Activated T-helper 17 cell treated with anti-CD3 and anti-CD28 coated beads, Interleukin-2, amount 50 U/mL, for 72 hours (primary cell): ENCODE data around the gene ATOX1. TPM values are rescaled to one million over a fixed set of nuclear protein-coding genes. Genes with fewer than 3 reads are reported as not detected.
"Not testable (repeated sequence)": the region's sequence is repeated elsewhere in the genome, so short reads cannot be mapped to it uniquely, and the experiment has no call there.

ENCODE experiments used
- ATAC-seq: fragments of 150-1000 bp; cut with Tn5 transposase; replicated peaks from 2 replicates; pipeline ENCODE4 v1.10.0; 2021; ENCODE audit warnings: mild to moderate bottlenecking, moderate library complexity
- H3K27ac Mint-ChIP-seq: one replicate; pipeline ENCODE4 v1.8.0; 2022; ENCODE audit warnings: mixed read lengths
- H3K27me3 Mint-ChIP-seq: one replicate; pipeline ENCODE4 v1.8.0; 2022; ENCODE audit warnings: mixed read lengths
- H3K36me3 Mint-ChIP-seq: one replicate; pipeline ENCODE4 v1.8.0; 2022; ENCODE audit warnings: low read depth, mild to moderate bottlenecking, mixed read lengths
- H3K4me1 Mint-ChIP-seq: one replicate; pipeline ENCODE4 v1.8.0; 2022; ENCODE audit warnings: mixed read lengths
- H3K4me3 Mint-ChIP-seq: one replicate; pipeline ENCODE4 v1.8.0; 2022; ENCODE audit warnings: mild to moderate bottlenecking, mixed read lengths
- H3K9me3 Mint-ChIP-seq: one replicate; pipeline ENCODE4 v1.8.0; 2022; ENCODE audit warnings: mixed read lengths
- total RNA-seq, 2 donors: library from RNA; stranded (reverse); gene quantifications; one replicate each; pipeline ENCODE4 v1.2.3, GENCODE V29; 2022

The ATOX1 gene
- total RNA-seq: 10 to 100 TPM; 41.8 to 87.8 TPM

- Mint-ChIP-seq H3K4me3 (peak within 1 kb of the TSS; percentile 93), H3K4me1 (peaks cover 24% of the 10 kb centered on the region)
These were observed at the start of gene ATOX1 for GRCh38 chr5:151758430-151759241. TSS of gene ATOX1 (minus strand) at chr5:151758631. CDS start at chr5:151758551, 80 bp downstream.

GRCh38 chr5:151805414-151806223 lies 47.2 kb upstream of the ATOX1 start:
- Mint-ChIP-seq H3K27me3 (no peaks in the 10 kb centered on the region), H3K9me3 (no peaks in the 10 kb centered on the region), H3K4me1 (peaks cover 24% of the 10 kb centered on the region), H3K4me3 (no peak overlapping the region), H3K27ac (peak overlapping the region; percentile 54), H3K36me3 (peaks cover 100% of the 10 kb centered on the region)
- peak; percentile 44 for ATAC-seq

More at GRCh38 chr5:151758430-151759241, at the start of gene ATOX1:
- Mint-ChIP-seq H3K27me3 (no peaks in the 10 kb centered on the region), H3K27ac (peak within 1 kb of the TSS; percentile 93), H3K36me3 (no peaks in the 10 kb centered on the region), H3K9me3 (no peaks in the 10 kb centered on the region)
- ATAC-seq: peak; percentile 98

GRCh38 chr5:151800532-151800931 lies 42.1 kb upstream of the ATOX1 start:
- no peak for ATAC-seq
- no peaks in the 10 kb centered on the region for H3K27me3 Mint-ChIP-seq
- no peak overlapping the region for H3K4me3 Mint-ChIP-seq
- H3K9me3 Mint-ChIP-seq: no peaks in the 10 kb centered on the region
- H3K4me1 Mint-ChIP-seq: peaks cover 23% of the 10 kb centered on the region
- peaks cover 100% of the 10 kb centered on the region for H3K36me3 Mint-ChIP-seq
- no peak overlapping the region for H3K27ac Mint-ChIP-seq

GRCh38 chr5:151799407-151799806 lies 41.0 kb upstream of the ATOX1 start:
- no peaks in the 10 kb centered on the region for H3K9me3 Mint-ChIP-seq
- peaks cover 16% of the 10 kb centered on the region for H3K4me1 Mint-ChIP-seq
- peak overlapping the region; percentile 32 for H3K27ac Mint-ChIP-seq
- H3K27me3 Mint-ChIP-seq: no peaks in the 10 kb centered on the region
- peaks cover 100% of the 10 kb centered on the region for H3K36me3 Mint-ChIP-seq
- no peak overlapping the region for H3K4me3 Mint-ChIP-seq
- ATAC-seq: peak; percentile 77

GRCh38 chr5:151798674-151799073 lies 40.2 kb upstream of the ATOX1 start:
- Mint-ChIP-seq H3K36me3 (peaks cover 100% of the 10 kb centered on the region), H3K27me3 (no peaks in the 10 kb centered on the region), H3K9me3 (no peaks in the 10 kb centered on the region), H3K4me3 (no peak overlapping the region), H3K4me1 (peaks cover 19% of the 10 kb centered on the region), H3K27ac (peak overlapping the region; percentile 1)
- no peak for ATAC-seq

- H3K36me3 Mint-ChIP-seq: peaks cover 100% of the 10 kb centered on the region
- H3K4me1 Mint-ChIP-seq: peaks cover 19% of the 10 kb centered on the region
- peak overlapping the region; percentile 31 for H3K27ac Mint-ChIP-seq
- H3K27me3 Mint-ChIP-seq: no peaks in the 10 kb centered on the region
- no peak overlapping the region for H3K4me3 Mint-ChIP-seq
- H3K9me3 Mint-ChIP-seq: no peaks in the 10 kb centered on the region
- no peak for ATAC-seq
These were observed 37.0 kb upstream of the ATOX1 start for GRCh38 chr5:151795426-151795825.

- H3K4me3 Mint-ChIP-seq: no peak overlapping the region
- H3K36me3 Mint-ChIP-seq: peaks cover 100% of the 10 kb centered on the region
- no peaks in the 10 kb centered on the region for H3K9me3 Mint-ChIP-seq
- H3K27me3 Mint-ChIP-seq: no peaks in the 10 kb centered on the region
- peaks cover 11% of the 10 kb centered on the region for H3K4me1 Mint-ChIP-seq
- no peak for ATAC-seq
- H3K27ac Mint-ChIP-seq: peak overlapping the region; percentile 56
These were observed 34.9 kb upstream of the ATOX1 start for GRCh38 chr5:151793358-151793757.

GRCh38 chr5:151787817-151788216 lies 29.4 kb upstream of the ATOX1 start:
- peaks cover 83% of the 10 kb centered on the region for H3K36me3 Mint-ChIP-seq
- no peak overlapping the region for H3K27ac Mint-ChIP-seq
- no peaks in the 10 kb centered on the region for H3K9me3 Mint-ChIP-seq
- ATAC-seq: no peak
- H3K4me3 Mint-ChIP-seq: no peak overlapping the region
- no peaks in the 10 kb centered on the region for H3K27me3 Mint-ChIP-seq
- peaks cover 13% of the 10 kb centered on the region for H3K4me1 Mint-ChIP-seq

- Mint-ChIP-seq H3K27me3 (no peaks in the 10 kb centered on the region), H3K36me3 (peaks cover 77% of the 10 kb centered on the region), H3K4me1 (peaks cover 14% of the 10 kb centered on the region), H3K27ac (peak overlapping the region; percentile 39), H3K4me3 (no peak overlapping the region), H3K9me3 (no peaks in the 10 kb centered on the region)
- no peak for ATAC-seq
These were observed 28.0 kb upstream of the ATOX1 start for GRCh38 chr5:151786468-151786867.

GRCh38 chr5:151784141-151784540 lies 25.7 kb upstream of the ATOX1 start:
- Mint-ChIP-seq H3K4me3 (peak overlapping the region; percentile 22), H3K27ac (peak overlapping the region; percentile 30), H3K27me3 (no peaks in the 10 kb centered on the region), H3K36me3 (peaks cover 70% of the 10 kb centered on the region), H3K4me1 (peaks cover 34% of the 10 kb centered on the region), H3K9me3 (no peaks in the 10 kb centered on the region)
- ATAC-seq: no peak

- ATAC-seq, H3K27ac Mint-ChIP-seq, H3K9me3 Mint-ChIP-seq, H3K27me3 Mint-ChIP-seq, H3K4me3 Mint-ChIP-seq: not testable (repeated sequence)
- peaks cover 39% of the 10 kb centered on the region for H3K4me1 Mint-ChIP-seq
- peaks cover 70% of the 10 kb centered on the region for H3K36me3 Mint-ChIP-seq
These were observed 25.2 kb upstream of the ATOX1 start for GRCh38 chr5:151783664-151784063.

GRCh38 chr5:151781201-151781600 lies 22.8 kb upstream of the ATOX1 start:
- Mint-ChIP-seq H3K4me1 (peaks cover 51% of the 10 kb centered on the region), H3K9me3 (no peaks in the 10 kb centered on the region), H3K36me3 (peaks cover 70% of the 10 kb centered on the region), H3K4me3 (peak overlapping the region; percentile 40), H3K27me3 (no peaks in the 10 kb centered on the region), H3K27ac (peak overlapping the region; percentile 69)
- ATAC-seq: no peak

GRCh38 chr5:151780348-151780747 lies 21.9 kb upstream of the ATOX1 start:
- no peak for ATAC-seq
- no peaks in the 10 kb centered on the region for H3K27me3 Mint-ChIP-seq
- H3K9me3 Mint-ChIP-seq: no peaks in the 10 kb centered on the region
- H3K27ac Mint-ChIP-seq: peak overlapping the region; percentile 19
- peak overlapping the region; percentile 25 for H3K4me3 Mint-ChIP-seq
- peaks cover 70% of the 10 kb centered on the region for H3K36me3 Mint-ChIP-seq
- peaks cover 50% of the 10 kb centered on the region for H3K4me1 Mint-ChIP-seq

GRCh38 chr5:151779531-151780125 lies 21.2 kb upstream of the ATOX1 start:
- Mint-ChIP-seq H3K27me3 (no peaks in the 10 kb centered on the region), H3K27ac (peak overlapping the region; percentile 68), H3K4me1 (peaks cover 45% of the 10 kb centered on the region), H3K4me3 (peak overlapping the region; percentile 48), H3K9me3 (no peaks in the 10 kb centered on the region), H3K36me3 (peaks cover 77% of the 10 kb centered on the region)
- ATAC-seq: no peak
